ENCODE measurements around the gene MMEL1.
"Not testable (repeated sequence)": the region's sequence is repeated elsewhere in the genome, so short reads cannot be mapped to it uniquely, and the experiment has no call there.

Gene MMEL1

GRCh38 chr1:2632561-2633361 lies at the start of gene MMEL1:
MMEL1 (minus strand) TSS chr1:2633016; CDS start chr1:2629484, 3,532 bp downstream.
- DNase-seq (ENCODE audit: low spot score), result no peak

DNA sequence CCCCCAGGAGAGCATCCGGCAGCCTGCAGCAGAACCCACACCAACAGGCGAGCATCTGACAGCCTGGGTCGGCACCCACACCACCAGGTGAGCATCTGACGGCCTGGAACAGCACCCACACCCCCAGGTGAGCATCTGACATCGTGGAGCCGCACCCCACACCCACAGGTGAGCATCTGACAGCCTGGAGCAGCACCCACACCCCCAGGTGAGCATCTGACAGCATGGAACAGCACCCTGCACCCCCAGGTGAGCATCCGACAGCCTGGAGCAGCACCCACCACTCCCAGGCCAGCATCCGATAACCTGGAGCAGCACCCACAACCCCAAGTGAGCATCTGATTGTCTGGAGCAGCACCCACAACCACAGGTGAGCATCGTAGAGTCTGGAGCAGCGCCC lies 43.9 kb upstream of the MMEL1 start:
- DNase-seq (ENCODE audit: low spot score), result not testable (repeated sequence)

GRCh38 chr1:2671656-2672055 lies 38.8 kb upstream of the MMEL1 start:
- DNase-seq (ENCODE audit: low spot score), result not testable (repeated sequence)

DNA sequence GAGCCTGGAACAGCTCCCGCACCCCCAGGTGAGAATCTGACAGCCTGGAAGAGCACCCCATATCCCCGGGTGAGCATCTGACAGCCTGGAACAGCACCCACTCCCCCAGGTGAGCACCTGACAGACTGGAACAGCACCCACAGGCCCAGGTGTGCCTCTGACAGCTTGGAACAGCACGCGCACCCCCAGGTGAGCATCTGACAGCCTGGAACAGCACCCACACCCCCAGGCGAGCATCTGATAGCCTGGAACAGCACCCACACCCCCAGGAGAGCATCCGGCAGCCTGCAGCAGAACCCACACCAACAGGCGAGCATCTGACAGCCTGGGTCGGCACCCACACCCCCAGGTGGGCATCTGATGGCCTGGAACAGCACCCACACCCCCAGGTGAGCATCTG lies 27.0 kb upstream of the MMEL1 start:
- DNase-seq (ENCODE audit: low spot score), result not testable (repeated sequence)

- DNase-seq (ENCODE audit: low spot score), result not testable (repeated sequence)
These were observed 25.1 kb upstream of the MMEL1 start for GRCh38 chr1:2657909-2658308.

DNA sequence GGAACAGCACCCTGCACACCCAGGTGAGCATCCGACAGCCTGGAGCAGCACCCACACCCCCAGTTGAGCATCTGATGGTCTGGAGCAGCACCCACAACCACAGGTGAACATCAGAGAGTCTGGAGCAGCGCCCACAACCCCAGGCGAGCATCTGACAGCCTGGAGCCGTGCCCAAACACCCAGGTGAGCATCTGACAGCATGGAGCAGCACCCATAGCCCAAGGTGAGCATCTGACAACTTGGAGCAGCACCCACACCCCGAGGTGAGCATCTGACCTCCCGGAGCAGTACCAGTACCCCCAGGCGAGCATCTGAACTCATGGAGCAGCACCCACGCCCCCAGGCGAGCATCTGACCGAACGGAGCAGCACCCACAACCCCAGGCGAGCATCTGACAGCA lies 24.3 kb upstream of the MMEL1 start:
- DNase-seq (ENCODE audit: low spot score), result not testable (repeated sequence)

GRCh38 chr1:2655598-2656434 lies 23.0 kb upstream of the MMEL1 start:
- not testable (repeated sequence) for DNase-seq (ENCODE audit: low spot score)

- not testable (repeated sequence) for DNase-seq (ENCODE audit: low spot score)
These were observed 21.7 kb upstream of the MMEL1 start for GRCh38 chr1:2654443-2654948.

GRCh38 chr1:2653741-2654442 lies 21.1 kb upstream of the MMEL1 start:
- not testable (repeated sequence) for DNase-seq (ENCODE audit: low spot score)

DNA sequence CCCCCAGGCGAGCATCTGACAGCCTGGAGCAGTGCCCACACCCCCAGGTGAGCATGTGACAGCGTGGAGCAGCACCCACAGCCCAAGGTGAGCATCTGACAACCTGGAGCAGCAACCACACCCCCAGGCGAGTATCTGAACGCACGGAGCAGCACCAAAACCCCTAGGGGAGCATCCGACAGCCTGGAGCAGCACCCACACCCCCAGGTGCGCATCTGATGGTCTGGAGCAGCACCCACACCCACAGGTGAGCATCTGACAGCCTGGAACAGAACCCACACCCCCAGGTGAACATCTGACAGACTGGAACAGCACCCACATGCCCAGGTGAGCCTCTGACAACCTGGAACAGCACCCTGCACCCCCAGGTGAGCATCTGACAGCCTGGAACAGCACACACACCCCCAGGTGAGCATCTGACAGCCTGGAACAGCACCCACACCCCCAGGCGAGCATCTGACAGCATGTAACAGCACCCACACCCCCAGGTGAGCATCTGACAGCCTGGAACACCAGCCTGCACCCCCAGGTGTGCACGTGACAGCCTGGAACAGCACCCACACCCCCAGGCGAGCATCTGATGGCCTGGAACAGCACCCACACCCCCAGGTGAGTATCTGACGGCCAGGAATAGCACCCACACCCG lies 20.2 kb upstream of the MMEL1 start:
- not testable (repeated sequence) for DNase-seq (ENCODE audit: low spot score)

DNA sequence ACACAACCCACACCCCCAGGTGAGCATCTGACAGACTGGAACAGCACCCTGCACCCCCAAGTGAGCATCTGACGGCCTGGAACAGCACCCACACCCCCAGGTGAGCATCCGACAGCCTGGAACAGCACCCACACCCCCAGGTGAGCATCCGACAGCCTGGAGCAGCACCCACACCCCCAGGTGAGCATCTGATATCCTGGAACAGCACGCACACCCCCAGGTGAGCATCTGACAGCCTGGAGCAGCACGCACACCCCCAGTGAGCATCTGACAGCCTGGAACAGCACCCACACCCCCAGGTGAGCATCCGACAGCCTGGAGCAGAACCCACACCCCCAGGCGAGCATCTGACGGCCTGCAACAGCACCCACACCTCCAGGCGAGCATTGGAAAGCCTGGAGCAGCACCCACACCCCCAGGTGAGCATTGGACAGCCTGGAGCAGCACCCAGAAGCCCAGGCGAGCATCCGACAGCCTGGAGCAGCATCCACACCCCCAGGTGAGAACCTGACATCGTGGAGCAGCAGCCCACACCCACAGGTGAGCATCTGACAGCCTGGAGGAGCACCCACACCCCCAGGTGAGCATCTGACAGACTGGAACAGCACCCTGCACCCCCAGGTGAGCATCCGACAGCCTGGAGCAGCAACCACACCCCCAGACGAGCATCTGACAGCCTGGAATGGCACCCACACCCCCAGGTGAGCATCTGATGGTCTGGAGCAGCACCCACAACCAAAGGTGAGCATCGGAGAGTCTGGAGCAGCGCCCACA lies 19.5 kb upstream of the MMEL1 start:
- DNase-seq (ENCODE audit: low spot score), result not testable (repeated sequence)

DNA sequence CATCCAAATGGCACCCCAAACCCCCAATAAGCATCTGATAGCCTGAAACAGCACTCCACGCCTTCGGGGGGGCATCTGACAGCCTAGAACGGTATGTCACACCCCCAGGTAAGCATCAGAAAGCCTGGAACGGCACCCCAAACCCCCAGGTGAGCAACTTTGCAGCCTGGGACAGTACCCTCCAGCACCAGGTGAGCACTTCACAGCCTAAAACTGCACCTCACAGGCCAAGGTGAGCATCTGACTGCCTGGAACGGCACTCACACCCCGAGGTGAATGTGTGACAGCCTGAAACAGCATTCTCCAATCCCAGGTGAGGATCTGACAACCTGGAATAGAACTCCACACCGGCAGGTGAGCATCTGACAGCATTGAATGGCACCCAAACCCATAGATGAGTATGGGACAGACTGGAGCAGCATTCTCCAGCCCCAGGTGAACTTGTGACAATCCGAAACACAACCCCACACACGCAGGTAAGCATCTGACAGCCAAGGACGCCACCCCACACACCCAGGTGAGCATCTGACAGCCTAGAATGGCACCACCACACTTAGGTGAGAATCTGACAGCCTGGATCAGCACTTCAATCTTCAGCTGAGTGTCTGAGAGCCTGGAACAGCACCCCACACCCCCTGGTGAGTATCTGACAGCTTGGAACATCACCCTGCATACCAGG lies 18.3 kb upstream of the MMEL1 start:
- no peak for DNase-seq (ENCODE audit: low spot score)

- no peak for DNase-seq (ENCODE audit: low spot score)
These were observed 14.0 kb upstream of the MMEL1 start for GRCh38 chr1:2646837-2647236.

GRCh38 chr1:2645776-2646175 lies 13.0 kb upstream of the MMEL1 start:
- no peak for DNase-seq (ENCODE audit: low spot score)

- DNase-seq (ENCODE audit: low spot score), result no peak
These were observed 12.3 kb upstream of the MMEL1 start for GRCh38 chr1:2645143-2645542.

DNA sequence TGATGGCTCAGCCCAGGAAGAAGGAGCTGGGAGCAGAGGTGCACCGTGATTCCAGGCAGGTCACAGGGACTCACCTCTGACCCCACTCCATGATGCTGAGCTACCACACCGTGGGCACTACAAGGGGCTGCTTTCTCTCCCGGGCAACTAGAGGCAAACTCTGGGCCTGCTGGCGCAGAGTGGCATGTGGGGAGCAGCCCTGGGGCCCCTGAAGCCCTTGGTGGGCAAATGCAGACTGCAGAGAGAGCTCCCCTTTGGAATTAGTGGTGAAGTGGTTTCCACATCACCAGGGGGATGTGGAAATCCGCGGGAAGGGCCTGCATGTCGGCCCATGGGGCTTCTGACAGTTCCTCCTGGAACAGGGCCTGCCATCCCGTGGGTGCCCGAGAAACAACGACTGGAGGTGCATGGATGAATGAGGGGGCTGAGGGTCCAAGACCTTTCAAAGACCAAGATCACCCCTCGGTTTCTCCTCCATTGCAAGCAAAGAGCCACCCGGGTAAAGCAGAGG lies 11.8 kb upstream of the MMEL1 start:
- no peak for DNase-seq (ENCODE audit: low spot score)

DNA sequence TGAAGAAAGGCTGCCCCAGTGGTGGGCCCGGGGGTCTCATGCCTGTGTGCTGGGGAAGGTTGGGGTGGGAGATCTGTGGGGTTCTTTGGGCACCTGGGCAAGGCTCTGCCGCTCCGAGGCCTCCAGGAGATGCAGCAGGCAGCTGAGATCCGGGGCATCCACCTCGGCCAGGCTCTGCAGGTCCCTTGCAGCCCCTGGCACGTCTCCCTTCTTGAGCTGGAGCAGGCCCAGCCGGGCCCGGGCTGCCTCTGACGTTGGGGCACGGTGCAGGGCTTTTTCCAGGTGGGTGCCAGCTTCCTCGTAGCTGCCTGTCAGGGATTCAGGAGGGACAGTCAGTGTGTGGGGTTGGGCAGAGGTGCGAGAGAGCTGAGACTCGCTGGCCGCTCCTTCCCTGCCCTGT lies 11.4 kb upstream of the MMEL1 start:
- no peak for DNase-seq (ENCODE audit: low spot score)

DNA sequence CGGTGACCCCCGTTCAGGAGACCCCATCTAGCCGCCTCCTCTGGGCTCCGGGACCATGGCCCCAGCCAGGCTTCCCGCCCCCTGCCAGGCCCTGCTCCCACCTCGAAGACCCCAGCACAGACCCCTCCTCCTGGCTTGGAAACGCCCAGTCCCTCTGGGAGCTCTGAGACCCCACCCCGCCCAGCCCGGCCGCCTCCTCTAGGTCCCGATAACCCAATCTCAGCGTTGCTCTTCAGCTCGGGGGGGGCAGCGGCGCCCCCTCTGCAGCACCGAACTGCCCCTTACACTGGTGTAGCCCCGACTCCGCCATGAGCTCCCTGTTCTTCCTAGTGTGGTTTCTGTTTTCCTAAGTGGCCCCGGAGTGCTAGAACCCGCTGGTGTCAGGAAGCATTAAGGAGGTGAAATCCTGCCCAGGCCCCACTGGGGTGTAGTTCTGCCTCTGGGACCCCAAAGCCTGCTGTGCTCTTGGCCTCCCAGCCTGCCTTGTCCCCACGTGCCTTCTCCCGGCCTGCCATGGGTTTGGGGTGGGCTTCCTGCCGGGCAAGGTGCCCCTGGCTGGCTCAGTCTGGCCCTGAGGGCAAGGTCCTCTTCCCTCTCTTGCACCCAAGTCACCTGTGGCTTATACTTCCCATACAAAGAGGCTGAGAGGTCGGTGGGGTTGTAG lies 10.7 kb upstream of the MMEL1 start:
- no peak for DNase-seq (ENCODE audit: low spot score)

DNA sequence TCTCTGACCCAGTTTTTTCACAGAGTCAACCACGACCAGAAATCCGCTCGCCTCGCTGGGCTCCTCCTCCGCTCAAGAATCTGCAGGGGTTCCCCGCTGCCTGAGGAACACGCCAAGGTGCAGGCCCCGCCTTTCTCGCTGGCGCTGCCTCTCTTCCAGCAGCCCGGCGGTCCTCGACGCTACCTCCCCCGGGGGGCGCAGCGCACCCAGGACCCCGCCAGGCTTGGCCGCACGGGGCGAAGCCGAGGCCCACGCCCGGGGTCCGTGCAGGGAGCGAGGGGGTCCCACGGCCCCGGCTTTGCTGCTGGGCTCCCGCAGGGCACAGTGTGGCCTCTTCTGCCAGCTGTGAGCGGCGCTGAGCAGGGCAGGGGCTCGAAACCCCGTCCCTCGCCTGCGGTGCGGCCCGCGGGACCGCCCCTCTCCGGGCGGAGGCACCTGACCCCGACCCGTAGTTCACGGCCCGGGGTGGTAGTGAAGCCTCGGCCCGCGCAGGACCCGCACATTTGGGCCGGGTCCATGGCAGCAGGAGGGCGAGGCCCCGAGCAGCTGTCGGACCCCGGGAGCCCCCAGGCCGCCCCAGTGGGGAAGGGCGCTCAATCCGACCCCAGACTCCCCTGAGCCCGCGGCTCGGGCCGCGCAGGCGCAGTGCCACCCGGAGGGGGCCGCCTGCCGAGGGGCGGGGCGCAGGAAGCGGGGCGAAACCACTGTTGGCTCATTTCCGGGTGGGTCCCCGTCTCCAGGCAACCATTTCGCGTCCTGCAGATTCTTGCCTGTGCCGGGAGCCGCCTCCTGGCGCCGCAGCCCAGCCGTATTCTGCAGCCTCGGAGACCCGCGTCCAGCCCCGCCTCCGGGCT lies 10.0 kb upstream of the MMEL1 start:
- peak; percentile 100 for DNase-seq (ENCODE audit: low spot score)
